Measurements from ENCODE around the gene NOS2.
"Not testable (repeated sequence)": the region's sequence is repeated elsewhere in the genome, so short reads cannot be mapped to it uniquely, and the experiment has no call there.

The NOS2 gene

DNA sequence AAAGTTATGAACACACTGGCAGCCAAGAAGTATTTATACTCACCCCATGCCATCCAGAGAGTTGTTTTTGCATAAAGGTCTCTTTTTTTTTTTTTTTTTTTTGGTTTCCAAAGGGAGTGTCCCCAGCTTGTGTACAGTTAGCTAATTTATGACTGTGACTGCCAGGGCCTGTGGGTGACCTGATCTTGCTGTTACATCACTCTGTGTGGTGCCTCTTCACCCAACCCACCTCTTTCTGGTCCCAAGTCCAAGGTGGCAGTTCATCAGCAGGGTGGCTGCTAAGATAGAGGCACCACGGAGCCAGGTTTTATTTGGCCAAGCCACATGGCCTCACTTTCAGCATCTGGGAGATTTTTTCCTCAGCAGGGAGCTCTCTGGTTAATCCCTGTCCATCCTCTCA, at the start of gene NOS2:
Gene NOS2, minus strand, starts transcription at position 8 of the 400 bp plus-strand sequence. CDS start 1,720 bp downstream, outside the sequence.
- DNase-seq: peak; percentile 59

GRCh38 chr17:27849474-27850185, 49.3 kb upstream of the NOS2 start:
- DNase-seq: no peak

DNA sequence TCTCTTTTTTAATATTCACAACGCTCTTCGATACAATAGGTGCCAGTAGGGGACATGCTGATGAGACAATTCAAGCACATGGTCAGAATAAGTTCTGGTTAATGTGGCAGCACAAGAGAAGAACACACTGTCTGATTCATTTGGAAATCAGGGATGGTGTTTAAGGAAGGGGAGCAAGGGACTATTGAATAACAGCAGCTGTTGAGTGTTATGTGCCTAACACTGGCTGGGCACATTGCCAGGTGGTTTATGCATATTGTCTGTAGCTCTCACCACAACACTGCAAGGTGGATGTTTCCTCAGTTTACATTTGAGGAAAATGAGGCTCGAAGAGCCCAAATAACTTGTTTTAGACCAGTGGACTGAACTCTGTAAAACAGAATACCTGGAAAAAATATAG, 48.6 kb upstream of the NOS2 start:
- no peak for DNase-seq

GRCh38 chr17:27846808-27847307, 46.5 kb upstream of the NOS2 start:
- peak; percentile 5 for DNase-seq

- peak; percentile 41 for DNase-seq
Measured at GRCh38 chr17:27846042-27846655, 45.8 kb upstream of the NOS2 start.

DNA sequence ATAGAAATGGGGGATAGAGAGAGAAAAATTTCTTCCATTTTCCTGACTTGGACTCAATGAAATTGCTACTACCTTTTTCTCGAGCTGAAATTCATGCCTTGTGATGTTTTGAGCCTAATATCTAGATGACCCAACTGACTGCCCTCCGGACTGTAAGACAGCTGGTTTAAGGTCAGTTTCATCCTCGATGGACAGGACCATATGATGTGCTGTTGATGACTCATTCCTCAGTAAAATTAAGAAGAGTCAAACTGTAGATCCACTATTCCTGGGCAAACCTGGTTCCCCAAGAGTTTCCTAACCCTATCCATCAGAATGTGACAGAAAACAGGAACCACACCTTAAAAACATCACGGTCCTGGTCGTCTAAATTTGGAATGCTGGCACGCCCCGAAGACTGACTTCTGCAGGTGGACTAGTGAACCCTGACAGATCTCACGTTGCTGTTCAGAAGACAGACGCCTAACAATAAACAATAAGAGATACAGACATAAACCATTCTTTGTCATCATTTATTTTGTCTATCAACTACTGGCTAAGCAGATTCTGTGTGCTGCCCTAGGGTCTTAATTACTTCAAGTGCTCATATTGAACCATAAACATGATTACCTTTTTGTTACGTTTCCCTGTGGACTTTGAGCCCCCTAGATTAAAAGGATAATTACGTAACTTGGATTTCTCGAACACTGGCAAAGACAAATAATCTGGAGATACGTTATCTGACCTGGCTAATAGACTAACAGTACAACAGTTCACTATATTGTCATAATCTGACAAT, 45.1 kb upstream of the NOS2 start:
- DNase-seq: no peak

DNA sequence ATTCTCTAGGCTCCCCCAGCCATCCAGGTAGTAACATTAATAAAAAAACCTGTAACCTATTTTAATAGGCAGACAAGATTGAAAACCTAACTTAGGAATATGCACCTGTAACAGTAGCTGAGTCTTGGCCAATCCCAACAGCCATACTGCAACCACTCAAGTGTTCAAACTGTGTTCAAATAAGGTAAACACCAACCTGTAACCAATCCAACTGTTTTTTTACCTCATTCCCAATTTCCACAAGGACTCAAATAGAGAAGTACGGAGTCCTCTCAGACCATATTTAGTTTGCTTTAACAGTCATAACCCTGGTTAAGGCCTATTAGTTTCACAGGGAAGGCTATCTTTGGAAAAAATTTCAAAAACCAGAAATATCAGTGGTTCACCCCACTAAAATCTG, 40.4 kb upstream of the NOS2 start:
- DNase-seq: no peak

GRCh38 chr17:27840406-27840678, 40.0 kb upstream of the NOS2 start:
- DNase-seq: not testable (repeated sequence)

GRCh38 chr17:27839571-27840405, 39.5 kb upstream of the NOS2 start:
- DNase-seq: not testable (repeated sequence)

DNA sequence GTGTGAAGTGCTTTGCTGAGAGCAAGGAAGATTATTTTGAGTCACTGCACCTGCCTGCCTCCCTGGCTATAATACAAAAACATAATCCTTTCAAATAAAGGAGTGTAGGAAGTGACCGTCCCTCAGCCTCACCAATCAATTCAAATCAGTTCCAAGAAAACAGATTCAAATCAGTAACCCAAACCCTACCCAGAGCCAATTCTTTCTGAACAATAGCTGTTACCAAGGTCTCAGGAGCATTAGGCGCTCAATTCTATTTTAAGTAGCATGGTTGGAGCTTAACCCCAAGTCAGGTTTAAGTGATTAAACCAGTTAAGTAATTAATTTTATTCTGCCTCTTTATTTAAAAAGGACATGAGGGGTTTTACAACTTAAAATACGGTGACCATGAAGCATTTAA, 38.3 kb upstream of the NOS2 start:
- DNase-seq: not testable (repeated sequence)

- DNase-seq: not testable (repeated sequence)
Measured at GRCh38 chr17:27837769-27838168, 37.4 kb upstream of the NOS2 start.

DNA sequence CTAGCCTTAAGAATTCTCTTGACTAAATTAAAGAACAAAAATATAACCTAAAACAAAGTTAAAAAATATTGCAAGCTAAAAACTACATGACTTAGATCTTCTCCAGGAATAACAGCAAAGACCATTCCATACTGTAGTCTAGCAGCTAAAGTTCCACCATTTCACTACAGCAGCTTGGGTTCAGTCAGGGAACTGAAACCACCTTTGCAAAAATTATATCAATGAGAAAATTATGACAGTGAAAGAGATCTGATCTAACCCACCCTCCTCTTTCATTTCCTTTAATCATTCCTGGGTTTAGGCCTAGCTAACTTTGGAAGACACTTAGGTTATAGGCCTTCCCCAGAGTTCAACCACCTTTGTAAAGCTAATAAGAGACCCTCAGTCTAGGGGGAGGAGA, 36.3 kb upstream of the NOS2 start:
- DNase-seq: peak; percentile 11

DNA sequence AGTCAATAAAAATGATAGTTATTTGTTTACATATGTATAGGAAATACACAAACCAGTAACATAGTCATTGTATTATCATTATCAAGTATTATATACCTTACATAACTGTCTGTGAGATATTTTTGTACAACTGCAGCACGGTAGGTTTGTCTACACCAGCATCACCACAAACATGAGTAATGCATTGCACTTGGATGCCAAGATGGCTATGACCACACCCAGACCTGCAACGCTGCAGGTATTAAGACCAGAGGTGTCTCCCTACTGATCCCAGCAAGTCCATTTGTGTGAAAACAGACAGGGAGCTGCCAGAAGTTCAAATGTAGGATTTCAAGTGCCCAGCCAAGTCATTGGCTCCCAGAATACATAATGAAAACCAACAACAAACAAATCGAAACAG, 34.2 kb upstream of the NOS2 start:
- no peak for DNase-seq

DNA sequence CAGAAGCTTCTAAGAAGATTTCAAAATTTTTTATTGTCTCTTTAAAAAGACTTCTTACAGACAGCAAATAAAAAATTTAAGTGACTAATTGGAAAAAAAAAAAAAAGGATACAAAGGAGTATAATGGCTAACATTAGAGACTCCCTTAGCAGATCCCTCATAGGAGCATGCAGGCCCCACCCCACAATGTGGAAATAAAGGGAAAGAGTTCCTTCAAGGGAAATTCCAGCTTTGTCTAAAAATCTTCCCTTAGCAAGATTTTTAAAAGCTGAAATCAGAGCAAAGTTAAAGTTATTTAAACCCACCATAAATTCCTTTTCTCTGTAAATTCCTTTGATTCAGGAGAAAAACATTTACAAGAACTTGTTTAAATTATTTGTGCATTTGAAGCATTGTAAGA, 32.5 kb upstream of the NOS2 start:
- no peak for DNase-seq

DNA sequence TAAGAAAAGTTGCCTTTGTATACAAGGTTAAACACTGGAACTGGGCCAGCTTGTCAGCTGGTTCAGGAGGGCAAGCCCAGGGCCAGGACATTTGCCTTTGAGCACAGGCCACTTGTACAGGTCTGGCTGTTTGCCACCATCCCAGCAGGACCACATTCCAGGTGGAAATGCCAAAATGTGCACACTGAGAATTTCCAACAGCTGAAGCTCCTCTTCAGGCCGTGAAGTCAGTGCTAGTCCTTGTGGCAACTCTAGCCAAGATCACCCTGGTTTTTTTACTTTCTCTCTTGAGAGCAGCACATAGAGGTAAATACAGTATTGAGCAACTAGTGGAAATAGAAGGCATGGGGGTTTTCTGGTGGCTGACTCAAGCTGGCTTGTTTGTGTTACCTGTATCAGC, 29.6 kb upstream of the NOS2 start:
- not testable (repeated sequence) for DNase-seq

- not testable (repeated sequence) for DNase-seq
Measured at GRCh38 chr17:27829143-27829711, 28.9 kb upstream of the NOS2 start.

GRCh38 chr17:27825459-27825858, 25.1 kb upstream of the NOS2 start:
- peak; percentile 5 for DNase-seq

DNA sequence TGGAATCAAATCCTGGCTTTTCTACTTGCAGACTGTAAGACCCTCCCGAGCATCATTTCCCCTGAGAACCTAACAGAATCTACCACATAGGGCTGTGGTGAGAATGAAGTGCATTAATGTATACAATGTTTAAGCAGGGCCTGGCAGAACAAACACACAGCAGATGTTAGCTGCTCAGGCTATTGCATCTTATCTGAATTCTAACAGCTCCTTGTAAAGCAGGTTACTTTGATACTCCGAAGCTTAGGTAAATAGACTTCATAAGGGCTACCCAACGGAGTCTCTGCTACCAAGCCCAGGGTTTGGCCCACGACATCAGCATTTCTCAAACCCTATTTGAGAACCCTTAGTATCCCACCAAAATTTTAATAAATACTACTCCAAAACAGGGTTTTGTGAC, 24.4 kb upstream of the NOS2 start:
- DNase-seq: no peak

DNA sequence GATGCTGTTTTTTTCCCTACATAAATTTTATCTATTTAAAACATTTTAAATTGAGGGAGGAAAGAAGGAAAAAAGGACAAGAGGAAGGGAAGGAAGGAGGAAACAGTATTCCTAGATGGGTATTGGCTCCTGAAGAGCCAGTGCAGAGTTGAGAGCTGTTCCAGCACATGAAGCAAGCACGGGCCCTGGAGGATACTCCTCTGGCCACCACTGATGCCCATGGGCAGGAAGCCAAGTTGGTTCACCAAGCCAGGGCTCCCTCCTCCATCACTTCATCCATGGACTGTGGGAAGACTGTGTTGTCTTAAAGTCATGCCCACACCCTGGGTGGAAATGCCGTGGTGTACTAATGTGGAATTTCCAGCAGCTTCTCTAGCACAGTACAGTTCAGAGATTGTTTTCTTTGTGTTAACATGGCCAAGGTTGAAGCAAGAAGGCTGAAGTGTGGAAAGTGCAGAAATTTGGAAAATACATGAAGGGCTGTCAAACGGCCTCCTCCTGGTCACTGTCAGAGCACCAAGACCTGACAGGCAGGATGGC, 23.9 kb upstream of the NOS2 start:
- DNase-seq: no peak

DNA sequence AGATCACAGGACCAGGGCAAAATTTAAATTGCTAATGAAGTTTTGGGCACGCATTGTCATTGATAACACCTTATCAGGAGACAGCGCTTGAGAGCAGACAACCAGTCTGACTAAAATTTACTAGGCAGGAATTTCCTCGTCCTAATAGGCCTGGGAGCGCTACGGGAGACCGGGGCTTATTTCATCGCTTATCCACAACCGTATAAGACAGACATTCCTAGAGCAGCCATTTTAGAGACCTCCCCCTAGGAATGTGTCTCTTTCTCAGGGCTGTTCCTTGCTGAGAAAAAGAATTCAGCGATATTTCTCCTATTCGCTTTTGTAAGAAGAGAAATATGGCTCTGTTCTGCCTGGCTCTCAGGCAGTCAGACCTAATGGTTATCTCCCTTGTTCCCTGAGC, 21.8 kb upstream of the NOS2 start:
- not testable (repeated sequence) for DNase-seq

DNA sequence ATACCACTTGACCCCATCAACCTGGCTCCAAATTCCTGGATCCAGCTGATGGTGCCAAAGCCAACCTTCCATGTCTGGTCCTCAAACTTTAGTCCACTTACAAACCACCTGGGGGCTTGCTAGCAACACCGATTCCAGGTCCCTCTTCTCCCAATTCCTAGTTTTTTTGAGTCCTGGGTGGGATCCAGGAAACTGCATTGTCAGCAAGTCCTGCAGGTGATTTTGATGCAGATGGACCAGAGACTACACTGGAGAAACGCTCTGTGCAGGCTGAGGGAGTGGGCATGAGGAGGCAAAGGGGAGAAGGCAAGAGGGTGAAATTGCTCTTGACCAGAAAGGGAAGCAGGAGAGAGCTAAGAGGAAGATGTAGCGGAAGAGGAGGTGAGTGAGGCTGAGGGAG, 21.0 kb upstream of the NOS2 start:
- DNase-seq: no peak

GRCh38 chr17:27819145-27819544, 18.8 kb upstream of the NOS2 start:
- no peak for DNase-seq

All from MV-4-11 (cell line).